ENCODE data around the gene SV2A. TPM values are rescaled to one million over a fixed set of nuclear protein-coding genes. Genes with fewer than 3 reads are reported as not detected.

SV2A gene
- total RNA-seq, 1 donor from 2014 or later, result 1.7 TPM

Other genes with a start within 250 kb of the SV2A start
- gene FCGR1A, start 135.2 kb downstream of the SV2A start, total RNA-seq, result not detected in 2 replicates
- gene BOLA1, start 18.3 kb downstream of the SV2A start, total RNA-seq, result 9.7 and 11.0 TPM in 2 replicates
- gene SF3B4, start 10.0 kb upstream of the SV2A start, total RNA-seq, result 10.2 and 20.0 TPM in 2 replicates
- gene MTMR11, start 19.0 kb upstream of the SV2A start, total RNA-seq, result 5.6 and 7.3 TPM in 2 replicates
- 11.3 and 29.5 TPM in 2 replicates for gene OTUD7B, start 92.9 kb upstream of the SV2A start, total RNA-seq
- gene VPS45, start 149.9 kb upstream of the SV2A start, total RNA-seq, result 35.4 and 46.3 TPM in 2 replicates
- gene PLEKHO1, start 232.1 kb upstream of the SV2A start, total RNA-seq, result 10.0 and 26.7 TPM in 2 replicates